Measurements from ENCODE around the gene OR2AG2.

The OR2AG2 gene

DNA sequence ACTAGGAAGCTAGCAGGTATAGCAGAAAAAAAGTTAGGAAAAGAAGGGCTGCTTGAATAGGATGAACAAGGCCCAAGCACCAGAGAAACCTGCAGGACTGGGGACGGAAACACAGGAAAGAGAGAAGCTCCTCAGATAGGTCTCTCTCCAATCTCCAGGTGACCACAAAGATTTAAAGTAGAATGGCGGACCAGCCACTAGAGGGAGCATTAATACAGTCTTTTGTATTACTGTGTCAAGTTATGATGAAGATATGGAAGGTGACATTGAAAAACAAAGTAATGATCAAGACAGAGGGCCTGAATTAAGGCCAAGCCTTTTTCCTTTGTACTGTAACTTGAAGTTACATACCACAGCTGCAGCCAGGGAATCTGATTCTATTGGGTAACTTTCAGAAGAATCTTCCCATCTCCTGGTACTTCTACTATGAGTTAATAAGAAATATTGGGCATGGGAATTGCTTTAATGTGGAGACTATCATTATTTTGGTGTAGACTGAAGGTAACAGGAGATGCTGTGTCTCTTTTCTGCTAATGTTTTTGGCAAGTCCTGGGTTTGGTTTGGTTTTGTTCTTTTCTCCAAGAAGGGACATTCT is 33.8 kb downstream of the OR2AG2 start:
- peak; percentile 31 for DNase-seq

DNA sequence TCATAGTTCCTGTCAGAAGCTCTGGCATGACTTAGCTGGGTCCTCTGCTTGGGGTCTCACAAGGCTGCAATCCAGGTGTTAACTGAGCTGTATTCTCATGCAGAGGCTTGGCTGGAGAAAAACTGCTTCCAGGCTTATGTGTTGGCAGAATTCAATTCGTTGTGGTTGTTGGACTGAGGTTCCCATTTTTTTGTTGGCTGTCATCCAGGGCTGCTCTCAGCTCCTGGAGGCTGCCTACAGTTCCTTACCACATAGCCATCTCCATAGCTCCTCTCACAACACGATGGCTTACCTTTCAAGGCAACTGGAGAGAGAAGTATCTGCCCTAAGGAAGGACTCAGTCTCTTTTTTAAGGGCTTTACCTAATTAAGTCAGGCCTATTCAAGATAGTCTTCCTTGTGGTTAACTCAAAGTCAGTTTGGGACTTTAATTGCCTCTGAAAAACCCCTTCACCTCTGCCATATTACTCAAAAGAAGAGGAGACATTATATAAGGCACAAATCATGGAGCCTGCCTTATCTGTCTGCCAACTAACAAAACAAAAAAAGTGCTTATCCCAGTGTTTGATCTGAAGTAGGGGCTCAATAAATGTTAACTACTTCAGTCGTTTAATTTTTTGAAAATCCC is 35.2 kb downstream of the OR2AG2 start:
- DNase-seq: no peak

DNA sequence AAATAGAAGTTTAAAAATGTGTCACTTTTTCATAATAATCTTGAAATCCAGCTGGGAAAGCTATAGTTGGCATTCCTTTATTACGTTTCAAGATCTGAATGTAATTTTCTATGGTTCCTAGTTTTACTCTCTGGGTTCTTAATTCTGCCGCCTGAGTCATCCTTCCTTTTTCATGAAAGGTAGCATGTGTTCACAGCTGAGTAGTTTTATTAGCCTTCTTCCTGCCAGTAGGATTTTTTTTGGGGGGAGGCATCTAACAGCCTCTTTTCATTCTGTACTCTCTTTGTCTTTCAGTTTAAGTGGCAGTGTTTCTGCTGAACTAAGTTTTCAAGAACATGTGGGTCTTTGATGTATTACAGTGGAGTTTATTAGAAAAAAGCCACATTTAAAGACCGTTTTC is 36.5 kb downstream of the OR2AG2 start:
- no peak for DNase-seq

DNA sequence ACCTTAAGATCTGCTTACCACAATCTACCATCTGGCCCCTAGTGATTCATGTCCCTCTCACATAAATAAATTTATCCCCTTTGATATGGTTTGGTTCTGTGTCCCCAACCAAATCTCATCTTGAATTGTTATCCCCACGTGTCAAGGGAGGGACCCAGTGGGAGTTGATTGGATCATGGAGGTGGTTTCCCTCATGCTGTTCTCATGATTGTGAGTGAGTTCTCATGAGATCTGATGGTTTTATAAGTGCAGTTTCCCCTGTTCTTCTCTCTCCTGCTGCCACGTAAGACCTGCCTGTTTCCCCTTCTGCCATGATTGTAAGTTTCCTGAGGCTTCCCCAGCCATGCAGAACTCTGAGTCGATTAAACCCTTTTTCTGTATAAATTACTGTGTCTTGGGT is 37.2 kb downstream of the OR2AG2 start:
- DNase-seq: no peak

DNA sequence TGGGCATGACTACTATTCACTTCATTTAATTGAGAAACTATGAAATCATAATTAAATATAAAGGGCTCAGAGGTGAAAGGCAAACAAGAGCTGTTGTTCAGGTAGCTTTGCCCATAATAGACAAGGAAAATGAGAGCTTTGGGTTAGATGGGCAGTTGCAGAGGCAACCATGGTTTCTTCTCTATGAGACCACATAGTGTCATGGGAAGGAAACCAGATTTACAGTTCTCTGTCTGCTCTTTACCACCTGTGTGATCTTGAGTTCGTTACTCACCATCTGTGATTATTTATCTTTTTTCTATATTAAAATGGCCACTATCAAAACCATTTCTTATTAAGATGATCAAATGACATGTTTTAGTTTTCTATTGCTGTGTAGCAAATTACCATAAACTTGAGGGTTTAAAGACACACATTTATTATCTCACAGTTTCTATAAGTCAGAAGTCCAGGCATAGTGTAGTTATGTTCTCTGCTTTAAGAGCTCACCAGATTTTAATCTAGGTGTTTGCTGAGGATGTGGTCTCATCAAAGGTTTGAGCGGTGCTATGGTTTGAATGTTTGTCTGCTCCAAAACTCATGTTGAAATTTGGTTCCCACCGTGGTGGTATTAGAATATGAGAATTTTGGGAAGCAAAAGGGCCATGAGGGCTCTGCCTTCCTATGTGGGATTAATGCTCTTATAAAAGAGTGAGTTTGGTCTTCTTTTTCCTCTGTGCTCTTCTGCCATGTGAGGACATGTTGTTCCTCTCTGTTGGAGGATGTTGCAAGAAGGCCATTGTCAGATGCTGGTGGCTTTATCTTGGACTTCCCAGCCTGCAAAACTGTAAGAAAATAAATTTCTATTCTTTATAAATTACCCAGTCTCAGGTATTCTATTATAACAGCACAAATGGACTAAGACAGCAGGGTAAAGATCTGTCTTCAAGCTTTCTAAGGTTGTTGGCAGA is 38.2 kb downstream of the OR2AG2 start:
- DNase-seq: no peak

DNA sequence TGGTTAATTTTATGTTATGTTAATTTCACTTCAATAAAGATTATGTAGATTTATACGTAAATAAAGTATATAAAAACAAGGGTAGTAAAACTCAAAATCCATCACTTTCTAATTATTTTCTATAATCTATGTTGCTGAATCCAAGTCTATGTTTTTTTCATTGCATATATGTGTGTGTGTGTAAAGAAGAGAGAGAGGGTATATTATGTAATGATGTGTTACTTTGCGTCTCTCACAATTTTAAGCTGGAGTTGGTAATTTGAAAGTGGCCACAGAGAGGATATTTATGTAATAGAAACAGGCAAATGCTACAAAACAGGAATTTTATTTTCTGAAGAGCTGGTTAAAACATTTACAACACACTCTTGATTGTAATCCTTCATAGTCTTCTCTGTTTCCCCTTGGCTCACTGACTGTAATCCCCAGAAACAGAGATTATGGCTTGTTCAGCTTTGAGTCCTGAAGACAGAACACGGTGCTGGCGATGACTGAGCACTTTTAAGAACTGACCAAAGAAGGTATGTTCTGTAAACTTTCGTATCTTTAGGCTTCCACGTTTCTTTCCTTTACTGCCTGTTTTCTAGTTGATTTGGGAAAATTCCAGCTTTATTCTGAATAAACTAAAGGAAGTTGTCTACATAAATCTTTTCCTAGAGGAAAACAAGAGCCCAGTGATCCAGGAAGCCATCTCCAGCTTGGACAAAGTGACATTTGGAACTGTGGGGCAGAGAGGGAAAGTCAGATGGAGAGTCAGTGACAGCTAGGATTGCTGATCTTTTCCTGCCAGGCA is 43.6 kb downstream of the OR2AG2 start:
- DNase-seq: no peak

DNA sequence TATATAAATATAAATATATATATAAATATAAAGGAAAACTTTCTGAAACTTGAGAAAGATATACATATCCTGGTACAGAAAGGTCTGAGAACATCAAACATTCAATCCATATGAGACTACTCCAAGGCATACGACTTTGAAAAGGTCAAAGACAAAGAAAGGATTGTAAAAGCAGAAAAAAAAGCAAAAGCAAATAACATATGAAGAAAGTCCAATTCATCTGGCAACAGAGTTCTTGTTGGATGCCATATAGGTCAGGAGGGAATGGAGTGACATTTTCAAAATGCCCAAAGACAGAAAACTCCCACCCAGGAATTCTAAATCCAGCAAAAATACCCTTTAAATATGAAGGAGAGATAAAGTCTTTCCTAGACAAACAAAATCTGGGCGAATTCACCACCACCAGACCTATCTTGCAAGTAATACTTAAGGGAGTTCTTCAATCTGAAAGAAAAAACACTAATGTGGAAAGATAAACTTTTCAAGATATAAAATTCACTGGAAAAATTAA is 46.3 kb downstream of the OR2AG2 start:
- no peak for DNase-seq

DNA sequence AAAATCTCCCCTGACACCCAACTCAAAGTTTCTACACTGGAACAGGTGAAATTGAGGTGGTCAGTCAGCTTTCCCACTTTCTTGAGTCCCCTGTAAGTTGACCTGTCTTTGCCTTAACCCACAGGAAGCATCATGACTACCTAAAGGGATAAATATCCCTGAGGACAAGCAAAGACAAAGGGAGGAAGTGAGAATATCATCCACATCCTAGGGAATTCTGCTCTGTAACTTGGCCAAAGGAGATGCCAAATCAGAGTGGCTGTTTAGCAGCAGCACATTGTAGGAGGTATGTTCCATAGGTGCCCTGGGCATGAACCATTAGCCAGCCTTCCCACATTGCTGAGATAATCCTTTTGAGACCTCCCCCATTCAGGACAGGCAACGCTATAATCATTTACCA is 47.8 kb downstream of the OR2AG2 start:
- DNase-seq: no peak

DNA sequence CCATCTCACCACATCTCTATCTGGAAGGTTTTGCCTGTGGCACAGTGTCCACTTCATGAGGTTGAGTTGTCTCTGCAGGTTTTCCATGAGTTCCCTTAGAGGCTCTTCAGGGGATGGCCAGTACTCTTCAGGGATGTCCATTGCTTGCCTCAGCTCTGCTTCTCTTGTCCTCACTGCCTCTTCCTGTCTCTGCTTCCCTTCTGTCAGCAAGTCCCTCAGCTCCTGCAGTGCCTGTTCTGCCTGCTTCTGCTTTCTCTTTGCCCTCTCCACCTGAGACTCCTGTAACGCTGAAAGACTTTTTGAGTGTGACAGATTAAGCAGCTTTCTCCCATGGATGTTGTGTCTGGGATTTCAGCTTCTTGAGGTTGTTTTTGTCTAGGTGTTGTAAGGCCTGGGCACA is 50.4 kb downstream of the OR2AG2 start:
- no peak for DNase-seq

DNA sequence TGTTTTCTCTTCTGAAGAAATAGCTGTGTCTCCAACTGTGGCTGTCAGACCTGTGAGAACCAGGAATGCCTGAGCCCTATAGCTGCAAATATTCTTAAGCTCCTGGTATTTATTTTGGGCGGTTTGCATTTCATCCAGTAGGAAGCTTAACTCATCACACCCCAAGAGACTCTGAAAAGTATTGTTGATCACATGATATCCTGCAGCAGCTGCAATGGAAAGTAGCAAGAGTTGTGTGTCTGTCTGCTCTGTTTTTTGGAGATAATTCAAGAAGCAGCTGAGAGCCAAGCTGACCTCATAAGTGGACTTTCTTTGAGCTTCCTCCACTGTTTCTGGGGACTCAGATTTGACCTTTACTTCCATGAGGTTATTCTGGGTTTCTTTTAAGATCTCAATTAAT is 52.2 kb downstream of the OR2AG2 start:
- DNase-seq: no peak

DNA sequence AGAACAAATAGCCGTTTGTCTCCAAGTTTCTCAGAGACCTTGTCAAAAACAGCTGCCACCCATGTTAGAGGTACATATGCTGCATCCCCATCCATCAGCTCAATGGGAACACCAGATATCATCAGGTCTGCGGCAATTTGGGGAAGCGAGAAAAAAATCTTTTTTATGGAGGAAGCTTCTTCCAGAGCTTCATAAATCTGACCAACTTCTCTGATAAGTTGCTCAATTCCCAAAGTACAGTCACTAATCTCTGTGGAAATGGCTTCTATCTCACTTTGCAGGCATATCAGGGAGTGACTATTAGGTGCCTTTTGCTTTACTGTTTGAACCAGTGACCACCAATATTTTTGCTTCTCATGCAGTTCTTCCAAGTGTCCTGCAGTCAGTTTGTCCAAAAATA is 54.4 kb downstream of the OR2AG2 start:
- DNase-seq: no peak

Data from NCI-H345 (cell line).